Sigmoid colon (tissue), 4 donors: ENCODE results near the gene SYNDIG1.

ENCODE experiments used
- POLR2A ChIP-seq, 2 donors: fragments of 450-650 bp; IDR thresholded peaks; one replicate each; pipeline ENCODE4 v1.6.1; 2016; ENCODE audit warnings: antibody characterized with exemption in 2 of 2, mild to moderate bottlenecking in 2 of 2, moderate library complexity in 2 of 2
- POLR2AphosphoS5 ChIP-seq, 4 donors: sonication (generic); formaldehyde crosslinking; IDR thresholded peaks; one replicate each; pipeline ENCODE4 v1.6.1; 2017; ENCODE audit warnings: antibody characterized with exemption in 4 of 4
- TF ChIP-seq, protein P1 (sequence below), 4 experiments: fragments of 450-650 bp in 3 of 4; fragments of 200-600 bp in 1 of 4; IDR thresholded peaks; one replicate each; pipeline ENCODE4 v1.5.1; 2016 to 2019; ENCODE audit warnings: antibody characterized with exemption in 4 of 4, mild to moderate bottlenecking in 3 of 4, moderate library complexity in 2 of 4

DNA sequence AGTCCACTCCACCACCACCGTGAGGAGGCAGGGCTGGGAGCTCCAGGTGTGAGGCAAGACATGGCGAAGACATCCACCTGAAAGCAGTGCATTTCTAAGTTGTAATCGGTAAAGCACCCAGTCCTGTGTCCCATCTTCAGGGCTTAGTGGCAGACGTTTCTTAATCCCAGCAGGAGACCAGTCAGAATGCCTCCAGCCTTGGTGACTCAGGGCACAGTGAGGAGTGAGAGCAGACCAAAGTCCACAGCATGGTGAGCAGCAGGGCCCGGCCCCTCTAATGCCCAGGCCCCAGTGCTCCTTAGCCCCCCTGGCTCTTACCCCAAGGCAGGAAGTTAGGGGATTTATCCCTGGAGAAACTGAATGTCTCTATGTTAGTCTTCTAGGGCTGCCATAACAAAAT is 183.9 kb downstream of the SYNDIG1 start:
- TF ChIP-seq, protein P1, sequence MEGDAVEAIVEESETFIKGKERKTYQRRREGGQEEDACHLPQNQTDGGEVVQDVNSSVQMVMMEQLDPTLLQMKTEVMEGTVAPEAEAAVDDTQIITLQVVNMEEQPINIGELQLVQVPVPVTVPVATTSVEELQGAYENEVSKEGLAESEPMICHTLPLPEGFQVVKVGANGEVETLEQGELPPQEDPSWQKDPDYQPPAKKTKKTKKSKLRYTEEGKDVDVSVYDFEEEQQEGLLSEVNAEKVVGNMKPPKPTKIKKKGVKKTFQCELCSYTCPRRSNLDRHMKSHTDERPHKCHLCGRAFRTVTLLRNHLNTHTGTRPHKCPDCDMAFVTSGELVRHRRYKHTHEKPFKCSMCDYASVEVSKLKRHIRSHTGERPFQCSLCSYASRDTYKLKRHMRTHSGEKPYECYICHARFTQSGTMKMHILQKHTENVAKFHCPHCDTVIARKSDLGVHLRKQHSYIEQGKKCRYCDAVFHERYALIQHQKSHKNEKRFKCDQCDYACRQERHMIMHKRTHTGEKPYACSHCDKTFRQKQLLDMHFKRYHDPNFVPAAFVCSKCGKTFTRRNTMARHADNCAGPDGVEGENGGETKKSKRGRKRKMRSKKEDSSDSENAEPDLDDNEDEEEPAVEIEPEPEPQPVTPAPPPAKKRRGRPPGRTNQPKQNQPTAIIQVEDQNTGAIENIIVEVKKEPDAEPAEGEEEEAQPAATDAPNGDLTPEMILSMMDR (IDR thresholded peaks at IDR 0.05) = no peak
- TF ChIP-seq POLR2AphosphoS5 (IDR thresholded peaks at IDR 0.05) (no peak), POLR2A (IDR thresholded peaks at IDR 0.05) (no peak)
